Erythroblast (primary cell): ENCODE data around the gene PAPOLA.
A peak's percentile ranks its signal among the peaks of the same experiment; 100 is the strongest.

ENCODE experiments used
- DNase-seq, 2 experiments: peaks; one replicate each; lab custom pipeline; 2025; lab: John Stamatoyannopoulos, UW
- GATA1 ChIP-seq: IDR thresholded peaks from 2 replicates; pipeline ENCODE4 v1.6.1; 2011; ENCODE audit warnings: low read depth, mild to moderate bottlenecking, control low read depth, low read length, moderate library complexity
- POLR2A ChIP-seq: IDR thresholded peaks from 2 replicates; pipeline ENCODE4 v1.6.1; 2011; ENCODE audit warnings: mild to moderate bottlenecking, low read length

The PAPOLA gene

GRCh38 chr14:96567289-96567899 is 65.2 kb downstream of the PAPOLA start:
- DNase-seq = peak; percentile 46 to 58

GRCh38 chr14:96568621-96569020 is 66.4 kb downstream of the PAPOLA start:
- DNase-seq = no peak
- TF ChIP-seq GATA1 = no peak
- TF ChIP-seq POLR2A = no peak

More at GRCh38 chr14:96567289-96567899, 65.2 kb downstream of the PAPOLA start:
- TF ChIP-seq GATA1 (no peak), POLR2A (no peak)

- no peak for TF ChIP-seq POLR2A
- TF ChIP-seq GATA1 = no peak
- no peak for DNase-seq
Observed at GRCh38 chr14:96571311-96571710, 69.1 kb downstream of the PAPOLA start.

- DNase-seq = no peak
- TF ChIP-seq GATA1 (no peak), POLR2A (no peak)
Observed at GRCh38 chr14:96573473-96574100, 71.4 kb downstream of the PAPOLA start.

GRCh38 chr14:96574171-96574632 is 72.0 kb downstream of the PAPOLA start:
- TF ChIP-seq GATA1 (no peak), POLR2A (no peak)
- no peak for DNase-seq

- DNase-seq = no peak
- TF ChIP-seq POLR2A (no peak), GATA1 (no peak)
Observed at GRCh38 chr14:96574633-96575632, 72.8 kb downstream of the PAPOLA start.

GRCh38 chr14:96576359-96576758 is 74.2 kb downstream of the PAPOLA start:
- no peak for DNase-seq
- TF ChIP-seq GATA1 = no peak

- no peak for DNase-seq
- TF ChIP-seq POLR2A (no peak), GATA1 (no peak)
Observed at GRCh38 chr14:96576937-96577336, 74.8 kb downstream of the PAPOLA start.

- TF ChIP-seq POLR2A (no peak), GATA1 (no peak)
Observed at GRCh38 chr14:96578619-96579018, 76.4 kb downstream of the PAPOLA start.

GRCh38 chr14:96579358-96579757 is 77.2 kb downstream of the PAPOLA start:
- TF ChIP-seq GATA1 (no peak), POLR2A (no peak)

More at GRCh38 chr14:96578619-96579018, 76.4 kb downstream of the PAPOLA start:
- no peak for DNase-seq

GRCh38 chr14:96579855-96580254 is 77.7 kb downstream of the PAPOLA start:
- DNase-seq = no peak
- TF ChIP-seq POLR2A = no peak
- TF ChIP-seq GATA1 = no peak

More at GRCh38 chr14:96579358-96579757, 77.2 kb downstream of the PAPOLA start:
- no peak for DNase-seq

- no peak for DNase-seq
- no peak for TF ChIP-seq POLR2A
- TF ChIP-seq GATA1 = no peak
Observed at GRCh38 chr14:96580566-96580965, 78.4 kb downstream of the PAPOLA start.

GRCh38 chr14:96581026-96581425 is 78.8 kb downstream of the PAPOLA start:
- peak; percentile 27 to 57 for DNase-seq
- TF ChIP-seq POLR2A (no peak), GATA1 (no peak)

- no peak for TF ChIP-seq GATA1
- TF ChIP-seq POLR2A = no peak
- DNase-seq = no peak
Observed at GRCh38 chr14:96581902-96582301, 79.7 kb downstream of the PAPOLA start.

GRCh38 chr14:96582411-96582961 is 80.3 kb downstream of the PAPOLA start:
- no peak for TF ChIP-seq POLR2A
- TF ChIP-seq GATA1 = no peak
- DNase-seq = no peak
